GM12865 (cell line): ENCODE data around the gene METAP2.

Source experiments
- DNase-seq: peaks from one replicate; pipeline ENCODE4 v3.0.0; 2010; ENCODE audit warnings: low read depth
- H3K4me3 ChIP-seq: 2 replicates; pipeline ENCODE4 v1.5.1; 2011; ENCODE audit warnings: mild to moderate bottlenecking, low read depth, low read length, control low read depth
- CTCF ChIP-seq: IDR thresholded peaks from 2 replicates; pipeline ENCODE4 v1.5.1; 2011; ENCODE audit warnings: low read length, control low read depth, low read depth, inconsistent platforms; ENCODE audit not compliant: insufficient read depth; ENCODE audit errors: missing control alignments

The METAP2 gene

GRCh38 chr12:95484524-95484923, 10.6 kb downstream of the METAP2 start:
- TF ChIP-seq CTCF = no peak
- no peak for DNase-seq
- no peak overlapping the region for H3K4me3 ChIP-seq

GRCh38 chr12:95487024-95487423, 13.1 kb downstream of the METAP2 start:
- no peak overlapping the region for H3K4me3 ChIP-seq
- TF ChIP-seq CTCF = no peak
- DNase-seq = no peak

- no peak overlapping the region for H3K4me3 ChIP-seq
- TF ChIP-seq CTCF = no peak
- no peak for DNase-seq
Observed at GRCh38 chr12:95492462-95492861, 18.5 kb downstream of the METAP2 start.

- H3K4me3 ChIP-seq = no peak overlapping the region
- DNase-seq = no peak
- no peak for TF ChIP-seq CTCF
Observed at GRCh38 chr12:95494888-95495287, 20.9 kb downstream of the METAP2 start.

- H3K4me3 ChIP-seq = no peak overlapping the region
- no peak for TF ChIP-seq CTCF
- DNase-seq = no peak
Observed at GRCh38 chr12:95495433-95495832, 21.5 kb downstream of the METAP2 start.

GRCh38 chr12:95497031-95497430, 23.1 kb downstream of the METAP2 start:
- TF ChIP-seq CTCF = no peak
- no peak overlapping the region for H3K4me3 ChIP-seq
- DNase-seq = no peak

- no peak for DNase-seq
- no peak for TF ChIP-seq CTCF
- H3K4me3 ChIP-seq = no peak overlapping the region
Observed at GRCh38 chr12:95498968-95499367, 25.0 kb downstream of the METAP2 start.
